OCI-LY3 (cell line): ENCODE data around the gene CDH6.

Experiments
- CTCF ChIP-seq: fragments of 200-600, 300-600 bp; sonication (generic); IDR thresholded peaks from 2 replicates; pipeline ENCODE4 v1.5.1; 2014; ENCODE audit warnings: antibody characterized with exemption, low read length, low read depth
- EZH2phosphoT487 ChIP-seq: fragments of 200-600 bp; shearing (Covaris generic); IDR thresholded peaks from 2 replicates; pipeline ENCODE4 v1.6.1; 2018; ENCODE audit warnings: antibody characterized with exemption, mixed run types, low read depth

GRCh38 chr5:31270396-31270795 lies 76.9 kb downstream of the CDH6 start:
- TF ChIP-seq CTCF (peak; percentile 50), EZH2phosphoT487 (no peak)
